ENCODE results near the gene THAP3. TPM values are rescaled to one million over a fixed set of nuclear protein-coding genes. Genes with fewer than 3 reads are reported as not detected.

THAP3 gene
- total and polyA plus RNA-seq, 2 experiments from 2014 or later, result 15.1 to 23.8 TPM

- no peaks in the 10 kb centered on the region for H3K36me3 ChIP-seq (ENCODE audit: insufficient read depth)
- peaks cover 5% of the 10 kb centered on the region; the same call in 1 of the 2 replicates for H4K20me1 ChIP-seq (replicated peaks; ENCODE audit: insufficient read depth)
- no peak overlapping the region; the same call in 2 of the 3 replicates for H3K4me3 Mint-ChIP-seq
- H3K27me3 ChIP-seq (ENCODE audit: insufficient read depth), result no peaks in the 10 kb centered on the region
- no peak overlapping the region for H3K27ac ChIP-seq (ENCODE audit: low read depth)
- peaks cover 14% of the 10 kb centered on the region for H3K27me3 Mint-ChIP-seq (ENCODE audit: insufficient read depth, low read depth, poor library complexity)
- no peak for ATAC-seq
- peak overlapping the region; percentile 41; the same call in 1 of the 2 replicates for H3K27ac Mint-ChIP-seq
- no peak overlapping the region for H3K4me3 ChIP-seq
- no peaks in the 10 kb centered on the region for H3K9me2 ChIP-seq (ENCODE audit: insufficient read depth)
- H3K4me1 Mint-ChIP-seq, result peaks cover 13% of the 10 kb centered on the region
- H3K36me3 Mint-ChIP-seq (ENCODE audit: low read depth), result peaks cover 10% of the 10 kb centered on the region; the same call in 2 of the 3 replicates
- H2AFZ ChIP-seq, result no peak overlapping the region
- peaks cover 3% of the 10 kb centered on the region; the same call in 1 of the 2 replicates for H3F3A ChIP-seq (replicated peaks; ENCODE audit: low read depth)
- no peaks in the 10 kb centered on the region for H3K9me3 Mint-ChIP-seq
- TF ChIP-seq CTCF (conservative IDR thresholded peaks at IDR 0.05; ENCODE audit: low read depth in 2 of 2) (peak in 1 of 2 experiments; percentile 20; a peak in 1 of 4 replicates), POLR2AphosphoS5 (IDR thresholded peaks at IDR 0.05; ENCODE audit: low read depth) (no peak), EZH2phosphoT487 (IDR thresholded peaks at IDR 0.05; ENCODE audit: unreplicated experiment) (no peak), ZNF331 (CRISPR knock-in tag; IDR thresholded peaks at IDR 0.05; ENCODE audit: low read depth) (no peak)
- H3K79me2 ChIP-seq (replicated peaks; ENCODE audit: insufficient read depth), result peaks cover 16% of the 10 kb centered on the region
- peaks cover 8% of the 10 kb centered on the region; the same call in 1 of the 2 replicates for H3K4me1 ChIP-seq (ENCODE audit: insufficient read depth)
- peak; percentile 69 for DNase-seq (ENCODE audit: low spot score)
- H3K4me2 ChIP-seq, result no peak overlapping the region
Measured at GRCh38 chr1:6584126-6585080, 40.3 kb upstream of the THAP3 start.

- Histone ChIP-seq H3K4me1 (ENCODE audit: insufficient read depth) (0 out of 2 replicates have a peak, but pooled peaks cover 7% of the 10 kb centered on the region), H3K4me3 (no peak overlapping the region), H3K79me2 (replicated peaks; ENCODE audit: insufficient read depth) (peaks cover 16% of the 10 kb centered on the region), H2AFZ (no peak overlapping the region), H3K27me3 (ENCODE audit: insufficient read depth) (no peaks in the 10 kb centered on the region), H4K20me1 (replicated peaks; ENCODE audit: insufficient read depth) (peaks cover 5% of the 10 kb centered on the region; the same call in 1 of the 2 replicates), H3K27ac (ENCODE audit: low read depth) (no peak overlapping the region), H3F3A (replicated peaks; ENCODE audit: low read depth) (peaks cover 10% of the 10 kb centered on the region; the same call in 1 of the 2 replicates), H3K4me2 (no peak overlapping the region), H3K36me3 (ENCODE audit: insufficient read depth) (no peaks in the 10 kb centered on the region), H3K9me2 (ENCODE audit: insufficient read depth) (no peaks in the 10 kb centered on the region)
- peak overlapping the region; percentile 5 for H3K27ac Mint-ChIP-seq
- H3K9me3 Mint-ChIP-seq, result no peaks in the 10 kb centered on the region
- DNase-seq (ENCODE audit: low spot score) (no peak), ATAC-seq (peak; percentile 9; the same call in 2 of the 3 replicates)
- TF ChIP-seq STAT1 (IDR thresholded peaks at IDR 0.05; ENCODE audit: unreplicated experiment) (no peak), EZH2 (IDR thresholded peaks at IDR 0.05; ENCODE audit: low read depth, unreplicated experiment) (no peak), REST (IDR thresholded peaks at IDR 0.05; ENCODE audit: unreplicated experiment) (no peak)
- H3K27me3 Mint-ChIP-seq (ENCODE audit: insufficient read depth, low read depth, poor library complexity), result peaks cover 19% of the 10 kb centered on the region
- peaks cover 11% of the 10 kb centered on the region for H3K4me1 Mint-ChIP-seq
- H3K4me3 Mint-ChIP-seq, result no peak overlapping the region; the same call in 2 of the 3 replicates
- H3K36me3 Mint-ChIP-seq (ENCODE audit: low read depth), result peaks cover 15% of the 10 kb centered on the region
Measured at GRCh38 chr1:6585081-6585722, 39.5 kb upstream of the THAP3 start.

All from GM23338 (cell line).